Upper lobe of right lung (tissue), 1 donor: ENCODE data around the gene ZNF433. TPM values are rescaled to one million over a fixed set of nuclear protein-coding genes. Genes with fewer than 3 reads are reported as not detected.

ENCODE experiments used
- ATAC-seq: fragments of 200-7000 bp; cut with Tn5 transposase; one replicate; pipeline ENCODE4 v1.9.1; 2020; ENCODE audit warnings: mild to moderate bottlenecking, moderate library complexity
- DNase-seq: peaks from one replicate; pipeline ENCODE4 v3.0.0-alpha.2; 2020
- H3K27ac ChIP-seq: fragments of 200-600 bp; one replicate; pipeline ENCODE4 v1.8.0; 2022
- H3K27me3 ChIP-seq: fragments of 200-600 bp; one replicate; pipeline ENCODE4 v1.8.0; 2022; ENCODE audit warnings: mild to moderate bottlenecking
- H3K36me3 ChIP-seq: fragments of 200-600 bp; one replicate; pipeline ENCODE4 v1.8.0; 2022
- H3K4me1 ChIP-seq: fragments of 200-600 bp; one replicate; pipeline ENCODE4 v1.8.0; 2022
- H3K4me3 ChIP-seq: fragments of 200-600 bp; one replicate; pipeline ENCODE4 v1.8.0; 2022; ENCODE audit warnings: mild to moderate bottlenecking
- H3K9me3 ChIP-seq: fragments of 200-600 bp; one replicate; pipeline ENCODE4 v1.8.0; 2022
- intact Hi-C: fragments of 100-400 bp; cut with DNase I; formaldehyde crosslinking; loops from one replicate; pipeline ENCODE4 v1.11.0; 2022
- total RNA-seq: library from RNA; stranded (reverse); fragmentation: NEBNext Ultra II Directional; extraction: Animal tissue kit (Norgen Biotek cat#: 25700); gene quantifications from one replicate; pipeline ENCODE4 v1.2.1, GENCODE V29; 2021
- TF ChIP-seq, protein P1 (sequence below): fragments of 200-600 bp; IDR thresholded peaks from one replicate; pipeline ENCODE4 v1.8.0; 2022; ENCODE audit warnings: antibody characterized with exemption
- donor health status: DM: no; HTN: yes; CAD: no; lungs with severe emphysema.

ZNF433 gene
- total RNA-seq, 1 donor from 2014 or later, result 5.1 TPM

DNA sequence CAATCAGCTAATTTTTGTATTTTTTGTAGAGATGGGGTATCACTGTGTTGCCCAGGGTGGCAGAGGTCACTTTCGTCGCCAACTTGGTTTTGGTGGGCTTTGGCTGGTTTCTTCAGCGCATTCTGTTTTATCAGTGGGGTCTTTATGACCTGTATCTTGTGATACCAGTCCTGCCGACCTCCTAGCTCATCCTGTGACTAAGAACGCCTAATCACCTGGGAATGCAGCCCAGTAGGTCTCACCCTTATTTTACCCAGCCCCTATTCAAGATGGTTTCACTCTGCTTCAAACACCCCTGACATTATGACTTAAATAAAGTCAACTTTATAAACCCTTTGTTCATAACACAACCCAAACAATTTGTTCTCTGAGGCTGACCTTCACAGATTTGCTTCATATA lies 20.3 kb upstream of the ZNF433 start:
- Histone ChIP-seq H3K4me3 (no peak overlapping the region), H3K36me3 (no peaks in the 10 kb centered on the region), H3K9me3 (no peaks in the 10 kb centered on the region), H3K27me3 (no peaks in the 10 kb centered on the region), H3K27ac (no peak overlapping the region), H3K4me1 (peaks cover 15% of the 10 kb centered on the region)
- intact Hi-C loops, result loop anchor here (10.0 kb wide), 1 partner anchor 89 kb away; the partner anchor contains the start of gene ZNF20
- ATAC-seq (no peak), DNase-seq (no peak)
- TF ChIP-seq, protein P1, sequence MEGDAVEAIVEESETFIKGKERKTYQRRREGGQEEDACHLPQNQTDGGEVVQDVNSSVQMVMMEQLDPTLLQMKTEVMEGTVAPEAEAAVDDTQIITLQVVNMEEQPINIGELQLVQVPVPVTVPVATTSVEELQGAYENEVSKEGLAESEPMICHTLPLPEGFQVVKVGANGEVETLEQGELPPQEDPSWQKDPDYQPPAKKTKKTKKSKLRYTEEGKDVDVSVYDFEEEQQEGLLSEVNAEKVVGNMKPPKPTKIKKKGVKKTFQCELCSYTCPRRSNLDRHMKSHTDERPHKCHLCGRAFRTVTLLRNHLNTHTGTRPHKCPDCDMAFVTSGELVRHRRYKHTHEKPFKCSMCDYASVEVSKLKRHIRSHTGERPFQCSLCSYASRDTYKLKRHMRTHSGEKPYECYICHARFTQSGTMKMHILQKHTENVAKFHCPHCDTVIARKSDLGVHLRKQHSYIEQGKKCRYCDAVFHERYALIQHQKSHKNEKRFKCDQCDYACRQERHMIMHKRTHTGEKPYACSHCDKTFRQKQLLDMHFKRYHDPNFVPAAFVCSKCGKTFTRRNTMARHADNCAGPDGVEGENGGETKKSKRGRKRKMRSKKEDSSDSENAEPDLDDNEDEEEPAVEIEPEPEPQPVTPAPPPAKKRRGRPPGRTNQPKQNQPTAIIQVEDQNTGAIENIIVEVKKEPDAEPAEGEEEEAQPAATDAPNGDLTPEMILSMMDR, result no peak

DNA sequence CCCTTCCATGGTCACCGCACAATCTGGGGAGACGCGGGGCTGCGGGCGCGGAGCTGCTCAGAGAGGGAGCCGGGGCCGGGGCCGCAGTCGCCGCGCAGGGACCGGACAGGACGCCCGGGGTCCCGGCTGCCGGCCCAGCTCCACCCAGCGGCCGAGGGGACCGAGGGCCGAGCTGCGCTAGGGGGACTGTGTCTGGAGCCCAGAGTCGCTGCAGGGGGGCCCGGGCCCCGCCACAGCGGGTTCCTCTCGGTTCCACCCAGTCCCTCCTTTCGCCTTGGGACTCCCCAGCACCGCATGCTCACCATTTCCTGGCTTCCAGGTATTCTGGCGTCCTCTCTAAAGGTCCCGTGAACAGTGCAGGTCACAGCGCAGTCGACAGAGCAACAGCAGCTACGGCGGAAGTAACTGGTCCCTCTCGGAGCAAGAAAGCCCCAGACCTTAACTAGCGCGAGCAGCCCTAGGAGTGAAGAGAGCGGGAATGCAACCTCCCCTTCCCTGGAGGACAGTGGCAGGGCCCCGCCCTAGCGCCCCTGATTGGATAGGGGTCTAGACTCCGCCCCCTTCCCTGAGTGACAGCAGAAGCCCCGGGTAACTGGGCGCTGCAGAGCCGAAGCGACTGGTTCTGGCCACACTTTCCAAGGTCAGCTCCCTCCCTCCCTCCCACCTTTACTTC lies 17.2 kb upstream of the ZNF433 start, which contains the start of gene ZNF878:
Gene ZNF878, minus strand, starts transcription at position 465 of the 673 bp plus-strand sequence. Its CDS starts 160 bp downstream, at position 305.
- Histone ChIP-seq H3K27me3 (no peaks in the 10 kb centered on the region), H3K4me3 (peak within 1 kb of the TSS; percentile 63), H3K9me3 (no peaks in the 10 kb centered on the region), H3K27ac (peak within 1 kb of the TSS; percentile 63), H3K36me3 (no peaks in the 10 kb centered on the region), H3K4me1 (peaks cover 9% of the 10 kb centered on the region)
- DNase-seq (peak; percentile 94), ATAC-seq (peak; percentile 100)
- TF ChIP-seq, protein P1, result no peak
- intact Hi-C loops, result loop anchor here (10.0 kb wide), 1 partner anchor 92 kb away; the partner anchor contains the start of gene ZNF20

DNA sequence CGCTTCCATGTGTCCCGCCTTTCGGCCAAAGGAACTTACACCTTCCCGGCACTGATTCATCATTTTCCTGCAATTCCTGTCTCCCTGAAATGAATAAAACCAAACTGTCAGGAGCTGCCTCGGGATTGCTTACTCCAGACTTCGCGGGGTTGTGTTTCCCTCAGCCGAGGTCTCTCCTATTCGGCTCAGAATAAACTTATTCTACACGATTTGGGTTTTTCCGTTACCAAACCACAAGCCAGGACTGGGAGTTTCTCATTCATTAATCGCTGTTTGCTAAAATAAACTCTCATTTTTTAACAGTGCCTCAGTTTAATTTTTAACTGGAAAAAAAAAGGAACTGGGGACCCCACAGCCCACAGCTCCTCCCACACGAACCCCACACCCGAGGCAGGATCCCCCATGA lies 16.6 kb upstream of the ZNF433 start:
- Histone ChIP-seq H3K4me1 (peaks cover 9% of the 10 kb centered on the region), H3K4me3 (peak overlapping the region; percentile 63), H3K36me3 (no peaks in the 10 kb centered on the region), H3K27me3 (no peaks in the 10 kb centered on the region), H3K9me3 (no peaks in the 10 kb centered on the region), H3K27ac (peak overlapping the region; percentile 63)
- intact Hi-C loops, result loop anchor here (10.0 kb wide), 1 partner anchor 93 kb away; the partner anchor contains the start of gene ZNF20
- TF ChIP-seq, protein P1, result no peak
- DNase-seq, result no peak
- ATAC-seq, result no peak

DNA sequence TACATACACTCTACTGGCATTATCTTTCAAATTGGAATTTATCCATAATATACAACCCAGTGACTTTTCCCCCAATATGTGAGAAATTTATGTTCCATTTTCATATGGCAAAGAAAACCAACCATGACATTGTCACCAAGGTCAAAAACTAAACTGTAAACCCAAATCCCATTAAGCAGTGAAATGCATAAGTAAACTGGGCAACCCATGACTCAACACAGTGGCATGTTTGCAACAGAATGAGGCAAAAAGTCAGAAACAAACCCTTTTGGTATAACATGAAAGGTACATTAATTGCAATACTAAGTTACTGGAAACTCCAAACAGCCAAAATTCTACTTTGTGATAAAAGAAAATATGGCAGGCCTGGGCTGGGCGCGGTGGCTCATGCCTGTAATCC lies 12.4 kb upstream of the ZNF433 start:
- ATAC-seq (no peak), DNase-seq (no peak)
- no peaks in the 10 kb centered on the region for H3K36me3 ChIP-seq
- intact Hi-C loops, result no loop called here
- H3K9me3 ChIP-seq, result peaks cover 12% of the 10 kb centered on the region
- no peak overlapping the region for H3K27ac ChIP-seq
- TF ChIP-seq, protein P1, result no peak
- H3K4me3 ChIP-seq, result no peak overlapping the region
- H3K27me3 ChIP-seq, result no peaks in the 10 kb centered on the region
- peaks cover 9% of the 10 kb centered on the region for H3K4me1 ChIP-seq

DNA sequence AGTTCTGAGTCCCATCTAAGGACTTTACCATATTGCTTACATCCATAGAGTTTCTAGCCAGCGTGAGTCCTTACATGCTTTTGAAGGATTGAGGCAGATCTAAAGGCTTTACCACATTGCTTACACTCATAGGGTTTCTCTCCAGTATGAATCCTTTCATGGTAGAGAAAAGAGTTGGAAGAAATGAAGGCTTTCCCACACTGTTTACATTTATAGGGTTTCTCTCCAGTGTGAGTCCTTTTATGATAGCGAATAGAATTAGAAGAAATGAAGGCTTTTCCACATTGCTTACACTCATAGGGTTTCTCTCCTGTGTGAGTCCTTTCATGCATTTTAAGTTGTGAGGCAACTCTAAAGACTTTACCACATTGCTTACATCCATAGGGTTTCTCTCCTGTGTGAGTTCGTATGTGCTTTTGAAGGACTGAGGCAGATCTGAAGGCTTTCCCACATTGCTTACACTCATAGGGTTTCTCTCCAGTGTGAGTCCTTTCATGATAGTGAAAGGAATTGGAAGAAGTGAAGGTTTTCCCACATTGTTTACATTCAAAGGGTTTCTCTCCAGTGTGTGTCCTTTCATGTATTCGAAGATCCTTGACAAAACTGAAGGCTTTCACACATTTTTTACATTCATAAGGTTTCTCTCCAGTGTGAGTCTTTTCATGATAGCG lies 8.4 kb upstream of the ZNF433 start:
- peaks cover 12% of the 10 kb centered on the region for H3K9me3 ChIP-seq
- H3K4me1 ChIP-seq, result no peaks in the 10 kb centered on the region
- ATAC-seq, result no peak
- no peak for DNase-seq
- H3K27ac ChIP-seq, result no peak overlapping the region
- H3K27me3 ChIP-seq, result no peaks in the 10 kb centered on the region
- intact Hi-C loops, result no loop called here
- H3K36me3 ChIP-seq, result no peaks in the 10 kb centered on the region
- TF ChIP-seq, protein P1, result no peak
- H3K4me3 ChIP-seq, result no peak overlapping the region
